GM12864 (cell line): ENCODE data around the gene CCL11.

Experiments
- DNase-seq: peaks from one replicate; pipeline ENCODE4 v3.0.0-alpha.2; 2011; ENCODE audit warnings: low read depth
- H3K4me3 ChIP-seq: 2 replicates; pipeline ENCODE4 v1.5.1; 2011; ENCODE audit warnings: mild to moderate bottlenecking, low read depth, low read length, control low read depth
- TF ChIP-seq, protein P1 (sequence below): IDR thresholded peaks from 2 replicates; pipeline ENCODE4 v1.5.1; 2011; ENCODE audit warnings: low read depth, mild to moderate bottlenecking, moderate library complexity, low read length, control low read depth, inconsistent platforms; ENCODE audit errors: missing control alignments

CCL11 gene

DNA sequence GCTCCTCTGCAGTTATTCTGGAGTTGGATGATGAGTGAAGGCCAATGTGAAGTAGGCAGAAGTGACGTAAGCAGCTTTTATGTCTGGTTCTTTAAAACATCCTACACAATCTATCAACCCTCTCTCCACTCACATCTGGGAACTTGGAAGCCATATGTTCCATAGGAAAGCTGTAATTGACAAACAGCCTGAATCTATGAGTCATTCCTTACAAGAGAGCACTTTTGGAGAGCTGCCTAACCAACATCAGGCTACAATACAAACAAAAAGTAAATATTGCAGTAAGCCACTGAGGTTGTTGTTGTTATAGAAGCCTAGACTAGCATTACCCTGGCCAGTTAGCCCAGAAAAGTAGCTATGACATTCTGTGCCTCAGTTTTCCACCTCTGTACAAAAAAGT is 9.7 kb upstream of the CCL11 start:
- TF ChIP-seq, protein P1, sequence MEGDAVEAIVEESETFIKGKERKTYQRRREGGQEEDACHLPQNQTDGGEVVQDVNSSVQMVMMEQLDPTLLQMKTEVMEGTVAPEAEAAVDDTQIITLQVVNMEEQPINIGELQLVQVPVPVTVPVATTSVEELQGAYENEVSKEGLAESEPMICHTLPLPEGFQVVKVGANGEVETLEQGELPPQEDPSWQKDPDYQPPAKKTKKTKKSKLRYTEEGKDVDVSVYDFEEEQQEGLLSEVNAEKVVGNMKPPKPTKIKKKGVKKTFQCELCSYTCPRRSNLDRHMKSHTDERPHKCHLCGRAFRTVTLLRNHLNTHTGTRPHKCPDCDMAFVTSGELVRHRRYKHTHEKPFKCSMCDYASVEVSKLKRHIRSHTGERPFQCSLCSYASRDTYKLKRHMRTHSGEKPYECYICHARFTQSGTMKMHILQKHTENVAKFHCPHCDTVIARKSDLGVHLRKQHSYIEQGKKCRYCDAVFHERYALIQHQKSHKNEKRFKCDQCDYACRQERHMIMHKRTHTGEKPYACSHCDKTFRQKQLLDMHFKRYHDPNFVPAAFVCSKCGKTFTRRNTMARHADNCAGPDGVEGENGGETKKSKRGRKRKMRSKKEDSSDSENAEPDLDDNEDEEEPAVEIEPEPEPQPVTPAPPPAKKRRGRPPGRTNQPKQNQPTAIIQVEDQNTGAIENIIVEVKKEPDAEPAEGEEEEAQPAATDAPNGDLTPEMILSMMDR: no peak
- H3K4me3 ChIP-seq: no peak overlapping the region
- DNase-seq: no peak

GRCh38 chr17:34276826-34277225 is 8.7 kb upstream of the CCL11 start:
- DNase-seq: no peak
- no peak overlapping the region for H3K4me3 ChIP-seq
- TF ChIP-seq, protein P1: no peak

DNA sequence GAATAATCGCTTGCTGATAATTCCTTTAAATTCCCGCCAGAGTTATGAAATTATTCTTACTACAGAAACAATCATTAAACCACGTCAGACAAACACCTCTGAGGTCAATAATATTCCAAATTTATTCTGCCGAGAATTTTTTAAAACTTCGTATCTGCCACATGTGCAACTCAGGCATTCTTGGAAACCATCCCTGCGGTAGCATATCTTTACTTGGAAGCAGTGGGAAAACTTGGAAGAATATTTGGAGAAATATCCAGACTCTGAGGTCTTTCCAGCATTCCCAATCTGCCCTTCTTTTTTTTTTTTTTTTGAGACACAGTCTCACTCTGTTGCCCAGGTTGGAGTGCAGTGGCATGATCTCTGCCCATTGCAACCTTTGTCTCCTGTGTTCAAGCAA is 2.0 kb upstream of the CCL11 start:
- H3K4me3 ChIP-seq: no peak overlapping the region
- TF ChIP-seq, protein P1: no peak
- DNase-seq: no peak

DNA sequence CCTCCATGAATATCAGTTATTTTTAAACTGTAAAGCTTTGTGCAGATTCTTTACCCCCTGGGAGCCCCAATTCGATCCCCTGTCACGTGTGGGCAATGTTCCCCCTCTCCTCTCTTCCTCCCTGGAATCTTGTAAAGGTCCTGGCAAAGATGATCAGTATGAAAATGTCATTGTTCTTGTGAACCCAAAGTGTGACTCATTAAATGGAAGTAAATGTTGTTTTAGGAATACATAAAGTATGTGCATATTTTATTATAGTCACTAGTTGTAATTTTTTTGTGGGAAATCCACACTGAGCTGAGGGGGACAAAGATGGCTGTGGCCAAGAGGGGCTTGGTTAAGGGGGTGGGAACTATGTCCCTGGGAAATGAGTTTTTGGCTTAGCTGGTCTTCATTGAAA is 2.3 kb downstream of the CCL11 start:
- no peak for DNase-seq
- H3K4me3 ChIP-seq: no peak overlapping the region
- TF ChIP-seq, protein P1: no peak

- H3K4me3 ChIP-seq: no peak overlapping the region
- DNase-seq: no peak
- TF ChIP-seq, protein P1: no peak
Measured at GRCh38 chr17:34290586-34290985, 5.0 kb downstream of the CCL11 start.

DNA sequence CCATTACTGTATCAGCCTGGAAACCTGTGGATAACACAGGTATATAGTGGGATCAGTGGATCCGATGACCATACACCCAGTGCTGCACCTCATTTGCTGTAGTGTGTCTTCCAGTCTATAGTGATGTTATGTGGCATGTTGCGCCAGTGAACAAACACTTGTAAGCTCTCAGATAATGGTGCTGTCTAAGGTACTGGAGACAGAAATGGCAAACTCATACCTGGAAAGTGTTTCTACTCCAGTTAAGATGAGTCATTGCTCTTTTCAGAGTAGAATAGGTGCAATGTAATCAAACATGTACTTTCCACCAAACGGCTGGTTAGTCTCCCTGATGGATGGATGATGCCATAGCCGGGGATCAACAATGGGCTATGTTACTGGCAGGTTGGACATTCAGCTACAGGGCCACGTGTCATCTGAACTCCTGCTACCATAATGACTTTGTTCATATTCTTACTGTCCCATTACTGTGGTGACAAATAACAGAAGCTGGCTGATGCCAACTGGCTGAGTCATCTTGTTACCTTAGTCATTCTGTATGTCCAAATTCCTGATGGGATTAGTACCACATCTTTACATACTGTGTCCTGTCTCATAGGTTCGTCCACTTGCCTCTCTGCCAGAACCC is 6.3 kb downstream of the CCL11 start:
- TF ChIP-seq, protein P1: no peak
- no peak overlapping the region for H3K4me3 ChIP-seq
- DNase-seq: no peak

- no peak for DNase-seq
- TF ChIP-seq, protein P1: no peak
- H3K4me3 ChIP-seq: no peak overlapping the region
Measured at GRCh38 chr17:34299027-34299426, 13.5 kb downstream of the CCL11 start.
